ENCODE data around the gene CHST3. TPM values are rescaled to one million over a fixed set of nuclear protein-coding genes. Genes with fewer than 3 reads are reported as not detected.

CHST3 gene
- polyA plus RNA-seq, 1 donor from 2014 or later = 4.1 TPM

DNA sequence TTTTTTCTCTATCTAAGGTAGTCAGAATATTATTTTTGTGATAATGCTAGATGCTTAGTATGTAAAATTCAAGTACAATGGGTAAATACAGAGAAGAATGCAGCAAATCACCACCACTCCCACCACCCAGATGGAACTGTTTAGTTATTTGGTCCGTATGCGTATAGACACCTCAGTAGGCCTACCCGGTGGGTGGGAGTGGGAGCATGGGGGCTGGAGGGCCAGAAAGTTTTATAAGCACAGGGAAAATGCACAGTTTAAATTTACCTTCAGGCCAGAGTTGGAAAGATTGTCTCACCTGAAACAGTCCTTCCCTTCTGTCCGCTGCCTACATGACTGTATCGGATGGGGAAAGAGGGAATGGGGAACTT lies 15.5 kb downstream of the CHST3 start:
- Histone ChIP-seq H3K4me3 (ENCODE audit: low read length) (no peak overlapping the region), H3K9me3 (ENCODE audit: low read length) (no peaks in the 10 kb centered on the region), H3K27me3 (ENCODE audit: insufficient read depth, low read depth, low read length) (no peaks in the 10 kb centered on the region), H2AFZ (ENCODE audit: low read depth, low read length) (no peak overlapping the region), H3F3A (ENCODE audit: insufficient read depth, low read length, poor library complexity, severe bottlenecking) (no peaks in the 10 kb centered on the region), H3K79me2 (replicated peaks; ENCODE audit: insufficient read depth, low read length) (no peaks in the 10 kb centered on the region), H3K9ac (ENCODE audit: low read length) (no peak overlapping the region), H3K27ac (ENCODE audit: low read length) (no peak overlapping the region), H3K9me2 (ENCODE audit: insufficient read depth, low read length) (no peaks in the 10 kb centered on the region), H3K36me3 (ENCODE audit: insufficient read depth, low read length) (no peaks in the 10 kb centered on the region), H3K4me2 (ENCODE audit: low read length) (no peak overlapping the region), H4K20me1 (ENCODE audit: insufficient read depth) (no peaks in the 10 kb centered on the region)
- TF ChIP-seq RAD21 (conservative IDR thresholded peaks at IDR 0.05) (no peak), EZH2 (IDR thresholded peaks at IDR 0.05; ENCODE audit: borderline replicate concordance, insufficient read depth, low read length, poor library complexity, severe bottlenecking) (no peak), MXI1 (conservative IDR thresholded peaks at IDR 0.05; ENCODE audit: poor library complexity, severe bottlenecking) (no peak), TAF1 (IDR thresholded peaks at IDR 0.05; ENCODE audit: low read depth) (no peak), POLR2AphosphoS5 (IDR thresholded peaks at IDR 0.05) (no peak), EP300 (conservative IDR thresholded peaks at IDR 0.05; ENCODE audit: poor library complexity, severe bottlenecking) (no peak), SMC3 (conservative IDR thresholded peaks at IDR 0.05; ENCODE audit: poor library complexity) (no peak)
- TF ChIP-seq, protein P1, sequence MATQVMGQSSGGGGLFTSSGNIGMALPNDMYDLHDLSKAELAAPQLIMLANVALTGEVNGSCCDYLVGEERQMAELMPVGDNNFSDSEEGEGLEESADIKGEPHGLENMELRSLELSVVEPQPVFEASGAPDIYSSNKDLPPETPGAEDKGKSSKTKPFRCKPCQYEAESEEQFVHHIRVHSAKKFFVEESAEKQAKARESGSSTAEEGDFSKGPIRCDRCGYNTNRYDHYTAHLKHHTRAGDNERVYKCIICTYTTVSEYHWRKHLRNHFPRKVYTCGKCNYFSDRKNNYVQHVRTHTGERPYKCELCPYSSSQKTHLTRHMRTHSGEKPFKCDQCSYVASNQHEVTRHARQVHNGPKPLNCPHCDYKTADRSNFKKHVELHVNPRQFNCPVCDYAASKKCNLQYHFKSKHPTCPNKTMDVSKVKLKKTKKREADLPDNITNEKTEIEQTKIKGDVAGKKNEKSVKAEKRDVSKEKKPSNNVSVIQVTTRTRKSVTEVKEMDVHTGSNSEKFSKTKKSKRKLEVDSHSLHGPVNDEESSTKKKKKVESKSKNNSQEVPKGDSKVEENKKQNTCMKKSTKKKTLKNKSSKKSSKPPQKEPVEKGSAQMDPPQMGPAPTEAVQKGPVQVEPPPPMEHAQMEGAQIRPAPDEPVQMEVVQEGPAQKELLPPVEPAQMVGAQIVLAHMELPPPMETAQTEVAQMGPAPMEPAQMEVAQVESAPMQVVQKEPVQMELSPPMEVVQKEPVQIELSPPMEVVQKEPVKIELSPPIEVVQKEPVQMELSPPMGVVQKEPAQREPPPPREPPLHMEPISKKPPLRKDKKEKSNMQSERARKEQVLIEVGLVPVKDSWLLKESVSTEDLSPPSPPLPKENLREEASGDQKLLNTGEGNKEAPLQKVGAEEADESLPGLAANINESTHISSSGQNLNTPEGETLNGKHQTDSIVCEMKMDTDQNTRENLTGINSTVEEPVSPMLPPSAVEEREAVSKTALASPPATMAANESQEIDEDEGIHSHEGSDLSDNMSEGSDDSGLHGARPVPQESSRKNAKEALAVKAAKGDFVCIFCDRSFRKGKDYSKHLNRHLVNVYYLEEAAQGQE (IDR thresholded peaks at IDR 0.05; ENCODE audit: borderline replicate concordance) = no peak
- TF ChIP-seq, protein P2, sequence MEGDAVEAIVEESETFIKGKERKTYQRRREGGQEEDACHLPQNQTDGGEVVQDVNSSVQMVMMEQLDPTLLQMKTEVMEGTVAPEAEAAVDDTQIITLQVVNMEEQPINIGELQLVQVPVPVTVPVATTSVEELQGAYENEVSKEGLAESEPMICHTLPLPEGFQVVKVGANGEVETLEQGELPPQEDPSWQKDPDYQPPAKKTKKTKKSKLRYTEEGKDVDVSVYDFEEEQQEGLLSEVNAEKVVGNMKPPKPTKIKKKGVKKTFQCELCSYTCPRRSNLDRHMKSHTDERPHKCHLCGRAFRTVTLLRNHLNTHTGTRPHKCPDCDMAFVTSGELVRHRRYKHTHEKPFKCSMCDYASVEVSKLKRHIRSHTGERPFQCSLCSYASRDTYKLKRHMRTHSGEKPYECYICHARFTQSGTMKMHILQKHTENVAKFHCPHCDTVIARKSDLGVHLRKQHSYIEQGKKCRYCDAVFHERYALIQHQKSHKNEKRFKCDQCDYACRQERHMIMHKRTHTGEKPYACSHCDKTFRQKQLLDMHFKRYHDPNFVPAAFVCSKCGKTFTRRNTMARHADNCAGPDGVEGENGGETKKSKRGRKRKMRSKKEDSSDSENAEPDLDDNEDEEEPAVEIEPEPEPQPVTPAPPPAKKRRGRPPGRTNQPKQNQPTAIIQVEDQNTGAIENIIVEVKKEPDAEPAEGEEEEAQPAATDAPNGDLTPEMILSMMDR (IDR thresholded peaks at IDR 0.05; ENCODE audit: poor library complexity, severe bottlenecking) = no peak

DNA sequence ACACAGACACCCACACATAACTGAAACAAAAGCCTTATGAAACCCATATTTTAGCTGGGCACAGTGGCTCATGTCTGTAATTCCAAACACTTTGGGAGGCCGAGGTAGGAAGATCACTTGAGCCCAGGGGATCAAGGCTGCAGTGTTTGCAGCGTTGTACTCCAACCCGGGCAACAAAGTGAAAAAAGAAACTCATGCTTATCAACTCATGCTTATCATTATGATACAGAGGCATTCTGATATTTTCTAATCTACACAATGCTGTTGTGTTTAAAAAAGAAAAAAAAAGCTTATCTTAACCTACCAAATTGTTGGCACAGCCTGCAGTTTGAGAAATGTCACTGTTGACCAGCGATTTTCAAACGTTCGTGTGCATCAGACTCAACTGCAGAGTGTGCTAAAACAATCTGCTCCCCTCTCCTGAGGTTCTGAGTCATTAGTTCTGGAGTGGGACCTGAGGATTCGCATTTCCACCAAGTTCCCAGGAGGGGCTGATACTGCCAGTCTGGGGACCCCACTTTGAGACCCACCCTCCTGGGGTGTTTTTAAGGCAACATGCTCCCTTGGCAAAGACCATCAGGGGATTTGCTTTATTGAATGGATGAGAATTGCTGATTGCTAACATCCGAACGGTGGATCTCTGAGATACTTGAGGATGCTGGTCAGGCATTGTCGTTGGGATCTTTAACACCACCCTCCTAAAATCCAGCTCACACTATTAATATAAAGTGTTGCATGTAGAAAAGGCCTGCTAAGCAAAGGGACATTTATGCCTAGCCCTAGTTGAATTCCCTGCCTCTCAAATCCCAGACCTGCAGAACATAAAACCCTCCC lies 16.2 kb downstream of the CHST3 start:
- Histone ChIP-seq H3F3A (ENCODE audit: insufficient read depth, low read length, poor library complexity, severe bottlenecking) (no peaks in the 10 kb centered on the region), H3K27ac (ENCODE audit: low read length) (no peak overlapping the region), H3K4me2 (ENCODE audit: low read length) (no peak overlapping the region), H2AFZ (ENCODE audit: low read depth, low read length) (no peak overlapping the region), H3K4me3 (ENCODE audit: low read length) (no peak overlapping the region), H3K9me3 (ENCODE audit: low read length) (no peaks in the 10 kb centered on the region), H3K79me2 (replicated peaks; ENCODE audit: insufficient read depth, low read length) (no peaks in the 10 kb centered on the region), H3K9me2 (ENCODE audit: insufficient read depth, low read length) (no peaks in the 10 kb centered on the region), H4K20me1 (ENCODE audit: insufficient read depth) (no peaks in the 10 kb centered on the region), H3K27me3 (ENCODE audit: insufficient read depth, low read depth, low read length) (no peaks in the 10 kb centered on the region), H3K9ac (ENCODE audit: low read length) (no peak overlapping the region), H3K36me3 (ENCODE audit: insufficient read depth, low read length) (no peaks in the 10 kb centered on the region)
- TF ChIP-seq TAF1 (IDR thresholded peaks at IDR 0.05; ENCODE audit: low read depth) (no peak), EP300 (conservative IDR thresholded peaks at IDR 0.05; ENCODE audit: poor library complexity, severe bottlenecking) (no peak), SMC3 (conservative IDR thresholded peaks at IDR 0.05; ENCODE audit: poor library complexity) (no peak), RAD21 (conservative IDR thresholded peaks at IDR 0.05) (no peak), MXI1 (conservative IDR thresholded peaks at IDR 0.05; ENCODE audit: poor library complexity, severe bottlenecking) (no peak), EZH2 (IDR thresholded peaks at IDR 0.05; ENCODE audit: borderline replicate concordance, insufficient read depth, low read length, poor library complexity, severe bottlenecking) (no peak), POLR2AphosphoS5 (IDR thresholded peaks at IDR 0.05) (no peak)
- TF ChIP-seq, protein P2 (IDR thresholded peaks at IDR 0.05; ENCODE audit: poor library complexity, severe bottlenecking) = no peak
- TF ChIP-seq, protein P1 (IDR thresholded peaks at IDR 0.05; ENCODE audit: borderline replicate concordance) = no peak
